Embryonic facial prominence (tissue), 1 donor: ENCODE measurements around the gene ALDH18A1.
"Not testable (repeated sequence)": the region's sequence is repeated elsewhere in the genome, so short reads cannot be mapped to it uniquely, and the experiment has no call there.

Experiments
- DNase-seq: peaks from one replicate; pipeline ENCODE4 v3.0.0-alpha.2; 2016; ENCODE audit errors: extremely low spot score

Gene ALDH18A1

DNA sequence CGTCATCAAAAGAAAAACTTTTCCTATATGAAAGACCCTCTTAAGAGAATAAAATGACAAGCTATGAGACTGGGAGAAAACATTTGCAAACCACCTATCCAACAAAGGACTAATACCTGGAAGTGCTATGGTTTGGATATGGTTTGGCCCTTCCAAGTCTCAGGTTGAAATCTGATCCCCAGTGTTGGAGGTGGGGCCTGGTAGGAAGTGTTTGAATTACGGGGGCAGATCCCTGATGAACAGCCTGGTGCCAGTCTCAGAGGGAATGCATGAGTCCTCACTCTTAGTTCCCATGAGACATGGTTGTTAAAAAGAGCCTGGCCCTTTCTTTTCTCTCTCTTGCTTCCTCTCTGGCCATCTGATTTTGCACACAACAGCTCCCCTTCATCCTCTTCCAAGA, 6.3 kb downstream of the ALDH18A1 start:
- DNase-seq = no peak

DNA sequence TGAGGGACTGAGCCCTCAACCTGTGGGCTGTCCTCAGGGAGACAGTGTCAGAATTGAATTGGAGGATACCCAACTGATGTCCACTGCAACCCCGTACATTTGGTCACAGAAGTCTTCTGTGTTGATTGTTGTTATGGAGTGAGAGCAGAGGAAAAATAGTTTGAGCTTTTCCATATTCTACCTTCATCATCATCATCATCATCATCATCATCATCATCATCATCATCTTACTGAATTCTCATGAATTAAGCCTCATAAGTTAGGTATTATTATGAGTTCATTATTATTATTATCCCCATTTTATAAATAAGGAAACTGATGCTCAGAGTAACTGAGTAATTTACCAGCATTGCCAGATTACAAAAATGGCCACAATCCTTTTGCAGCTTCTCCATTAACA, 8.4 kb downstream of the ALDH18A1 start:
- no peak for DNase-seq

DNA sequence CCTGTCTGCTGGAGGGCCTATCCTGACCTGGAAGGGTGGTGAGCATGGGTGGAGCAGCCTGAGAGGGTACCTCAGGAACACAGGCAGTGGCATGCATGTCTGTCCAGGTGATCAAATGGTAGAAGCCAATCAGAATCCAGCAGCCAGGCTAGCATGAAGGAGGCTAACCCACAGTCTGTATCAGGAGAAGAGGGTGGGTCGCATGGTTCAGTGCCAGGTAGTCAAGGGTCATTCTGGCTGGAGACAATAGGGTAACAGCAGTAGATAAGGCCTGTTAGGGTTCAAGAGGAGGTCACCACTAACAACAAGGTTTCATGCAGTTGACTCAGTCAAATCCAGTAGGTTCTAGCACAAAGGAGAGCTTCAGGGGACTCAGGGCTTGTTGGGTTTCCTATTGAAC, 10.4 kb downstream of the ALDH18A1 start:
- DNase-seq = no peak

DNA sequence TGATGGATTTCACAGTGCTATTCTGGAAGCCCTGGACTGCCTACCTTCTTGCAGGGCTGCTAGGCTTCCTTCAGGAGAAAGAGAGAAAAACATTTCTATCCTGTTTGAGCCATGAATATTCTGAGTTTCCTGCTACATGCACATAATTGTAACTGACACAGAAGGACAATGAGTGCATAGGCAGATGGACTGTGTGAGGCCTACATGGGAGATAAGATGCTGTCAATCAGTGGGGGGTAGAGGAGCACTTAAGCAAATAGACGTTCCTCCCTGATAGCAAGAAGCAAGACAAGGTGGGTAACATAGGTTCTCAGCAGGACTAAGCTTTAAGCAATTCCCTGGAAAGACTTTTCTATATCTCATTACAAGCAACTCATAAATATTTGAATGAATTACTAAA, 11.6 kb downstream of the ALDH18A1 start:
- DNase-seq = no peak

DNA sequence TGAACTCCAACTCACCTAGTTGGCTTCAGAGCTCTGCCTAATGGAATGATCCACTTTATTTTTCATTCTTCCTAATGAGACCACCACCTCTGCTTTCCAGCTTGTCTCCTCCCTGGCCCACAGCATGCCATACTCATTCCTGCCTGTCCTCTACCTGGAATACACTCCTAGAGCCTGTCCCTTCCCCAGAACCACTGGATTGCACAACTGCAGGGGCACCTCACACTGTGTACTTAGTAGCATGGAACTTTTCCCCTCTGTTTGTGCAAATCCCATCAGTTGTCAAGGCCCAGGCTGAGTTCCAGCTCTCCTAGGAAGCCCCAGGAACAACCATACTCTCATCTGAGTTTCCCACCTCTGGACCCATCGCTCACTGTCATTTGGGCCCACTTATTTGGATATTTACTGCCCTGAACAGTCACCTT, 15.6 kb downstream of the ALDH18A1 start:
- no peak for DNase-seq

- no peak for DNase-seq
Measured at GRCh38 chr10:95637911-95638310, 18.6 kb downstream of the ALDH18A1 start.

GRCh38 chr10:95637140-95637539, 19.4 kb downstream of the ALDH18A1 start:
- DNase-seq = no peak

GRCh38 chr10:95635319-95635733, 21.2 kb downstream of the ALDH18A1 start:
- no peak for DNase-seq

DNA sequence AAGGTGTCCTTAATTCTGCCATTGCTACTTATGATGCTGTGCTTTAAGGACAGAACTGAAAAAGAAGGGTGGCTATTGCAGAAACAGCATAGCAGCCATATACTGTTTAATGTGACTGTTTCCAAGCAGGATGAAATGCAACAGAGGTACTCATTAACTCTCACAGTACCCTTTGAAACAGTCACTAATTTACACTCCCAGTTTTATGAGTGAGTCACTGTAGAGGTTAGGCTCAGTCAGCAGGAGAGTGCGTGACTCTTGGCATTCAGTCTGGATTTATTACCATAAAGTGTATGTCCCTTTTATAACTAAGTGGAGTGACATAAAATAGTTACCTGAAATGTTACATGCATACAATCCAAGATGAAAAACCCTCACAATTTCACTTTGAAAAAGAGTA, 27.7 kb downstream of the ALDH18A1 start:
- DNase-seq = no peak

GRCh38 chr10:95626500-95626899, 30.0 kb downstream of the ALDH18A1 start:
- DNase-seq = no peak

DNA sequence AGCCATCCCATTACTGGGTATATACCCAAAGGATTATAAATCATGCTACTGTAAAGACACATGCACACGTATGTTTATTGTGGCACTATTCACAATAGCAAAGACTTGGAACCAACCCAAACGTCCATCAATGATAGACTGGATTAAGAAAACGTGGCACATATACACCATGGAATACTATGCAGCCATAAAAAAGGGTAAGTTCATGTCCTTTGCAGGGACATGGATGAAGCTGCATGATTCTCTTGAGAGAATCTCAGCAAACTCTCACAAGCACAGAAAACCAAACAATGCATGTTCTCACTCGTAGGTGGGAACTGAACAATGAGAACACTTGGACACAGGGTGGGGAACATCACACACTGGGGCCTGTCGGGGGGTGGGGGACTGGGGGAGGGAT, 36.1 kb downstream of the ALDH18A1 start:
- not testable (repeated sequence) for DNase-seq

DNA sequence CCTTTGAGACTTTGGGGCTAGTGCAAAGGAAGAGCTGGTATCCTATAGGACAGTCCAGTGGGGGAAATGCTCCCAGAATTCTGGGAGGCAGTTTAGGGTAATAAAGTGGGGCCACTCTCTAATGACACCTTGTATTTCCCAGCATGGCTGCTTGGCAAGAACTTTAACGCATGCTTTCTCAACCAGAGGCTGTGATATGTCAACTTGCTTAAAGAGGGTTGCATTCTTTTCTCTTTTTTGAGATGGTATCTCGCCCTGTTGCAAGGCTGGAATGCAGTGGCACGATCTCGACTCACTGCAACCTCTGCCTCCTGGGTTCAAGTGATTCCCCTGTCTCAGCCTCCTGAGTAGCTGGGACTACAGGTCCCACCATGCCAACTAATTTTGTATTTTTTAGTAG, 38.4 kb downstream of the ALDH18A1 start:
- no peak for DNase-seq

DNA sequence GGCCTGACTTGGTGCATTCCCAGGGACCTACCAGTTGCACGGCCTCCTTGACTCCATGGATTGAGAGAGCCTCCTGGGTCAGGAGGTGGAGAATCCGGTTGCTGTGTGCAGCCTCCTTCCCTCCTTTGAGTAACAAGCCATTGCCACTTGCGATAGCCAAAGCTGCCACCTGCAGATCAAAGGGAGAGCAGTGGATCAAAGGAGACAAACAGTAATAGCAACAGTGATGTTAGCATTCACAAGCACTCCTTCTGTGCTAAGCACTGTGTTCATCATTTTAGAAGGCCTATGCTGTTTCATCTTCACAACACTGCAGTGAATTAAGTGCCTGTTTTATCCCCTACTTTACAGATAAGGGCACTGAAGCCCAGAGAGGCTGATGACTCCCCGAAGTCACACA, 40.1 kb downstream of the ALDH18A1 start:
- no peak for DNase-seq

DNA sequence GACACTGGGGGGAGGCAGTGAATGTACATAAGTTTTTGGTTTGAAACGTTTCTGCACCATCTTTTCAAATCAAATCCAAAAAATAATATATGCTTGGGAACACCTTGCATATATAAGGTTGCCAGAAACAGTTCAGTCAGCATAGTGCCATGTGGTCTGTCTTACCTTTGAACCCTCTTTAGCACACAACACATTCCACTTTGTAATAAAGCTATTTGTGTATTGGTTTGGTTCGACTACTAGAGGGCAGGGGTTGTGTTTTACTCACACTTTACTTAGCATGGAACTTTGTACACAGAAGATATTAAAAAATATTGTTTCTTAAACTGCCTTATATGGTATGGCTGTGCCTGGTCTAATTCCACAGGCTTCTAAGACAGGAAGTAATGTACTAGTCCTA, 43.2 kb downstream of the ALDH18A1 start:
- DNase-seq = no peak

DNA sequence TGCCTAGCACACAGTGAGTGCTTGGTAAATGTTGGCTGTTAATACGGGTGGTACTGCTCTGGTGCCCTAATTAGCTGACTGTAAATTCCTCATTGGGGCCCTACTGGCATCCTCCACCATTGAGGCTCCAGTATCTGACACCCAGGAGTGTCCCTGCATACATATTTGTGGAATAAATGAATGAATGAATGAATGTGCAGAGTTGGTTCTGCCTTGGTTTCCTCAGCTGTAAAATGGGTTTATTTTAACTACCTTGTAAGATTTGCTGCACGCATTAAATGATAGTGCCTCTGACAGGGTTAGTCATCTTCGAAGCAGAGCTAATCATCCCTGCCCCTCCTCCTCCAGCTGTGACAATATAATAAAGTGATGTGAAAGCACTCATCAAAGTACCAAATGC, 45.8 kb downstream of the ALDH18A1 start:
- DNase-seq = no peak

DNA sequence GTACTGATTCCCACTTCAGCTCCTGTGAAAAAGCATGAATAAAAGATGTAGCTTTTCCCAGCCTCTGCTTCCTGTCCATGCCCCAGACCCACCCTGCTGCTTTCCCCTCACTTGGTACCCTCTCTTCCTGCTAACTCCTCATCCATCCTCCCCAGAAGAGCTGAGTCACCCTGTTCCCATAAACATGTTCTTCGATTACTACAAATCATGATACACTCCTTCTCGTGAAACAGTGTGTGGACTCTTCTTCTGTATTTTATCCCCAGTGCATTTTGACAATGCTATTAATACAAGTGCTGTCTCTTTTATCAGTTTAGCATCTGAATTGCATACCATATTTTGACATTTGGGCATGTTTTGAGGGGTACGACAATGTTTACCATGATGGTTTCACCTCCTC, 49.6 kb downstream of the ALDH18A1 start:
- DNase-seq = no peak

GRCh38 chr10:95605163-95605562, 51.3 kb downstream of the ALDH18A1 start:
- no peak for DNase-seq

- no peak for DNase-seq
Measured at GRCh38 chr10:95604630-95605029, 51.9 kb downstream of the ALDH18A1 start.

- no peak for DNase-seq
Measured at GRCh38 chr10:95602382-95602781, 54.1 kb downstream of the ALDH18A1 start.

- DNase-seq = peak; percentile 81
Measured at GRCh38 chr10:95601116-95601719, 55.3 kb downstream of the ALDH18A1 start.

GRCh38 chr10:95600158-95600557, 56.4 kb downstream of the ALDH18A1 start:
- DNase-seq = no peak

DNA sequence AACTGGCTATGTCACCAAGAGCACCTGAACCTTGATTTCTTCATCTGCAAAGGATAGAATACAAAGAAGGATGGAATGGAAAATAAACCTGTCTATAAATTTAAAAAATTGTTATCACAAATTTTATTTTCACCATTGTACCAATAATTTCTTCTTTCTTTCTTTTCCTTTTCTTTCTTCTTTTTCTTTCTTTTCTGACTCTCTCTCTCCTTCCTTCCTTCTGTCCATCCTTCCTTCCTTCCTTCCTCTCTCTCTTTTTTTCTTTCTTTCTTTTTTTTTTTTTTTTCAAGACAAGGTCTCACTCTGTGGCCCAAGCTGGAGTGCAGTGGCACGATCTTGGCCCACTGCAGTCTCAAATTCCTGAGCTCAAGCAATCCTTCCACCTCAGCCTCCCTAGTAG, 58.7 kb downstream of the ALDH18A1 start:
- no peak for DNase-seq

- no peak for DNase-seq
Measured at GRCh38 chr10:95588025-95588424, 68.5 kb downstream of the ALDH18A1 start.

GRCh38 chr10:95579835-95580535, 76.5 kb downstream of the ALDH18A1 start:
- no peak for DNase-seq
